Measurements from ENCODE around the gene LARGE1.

The LARGE1 gene

GRCh38 chr22:33723915-33724314 lies 196.4 kb downstream of the LARGE1 start:
- Histone ChIP-seq H3K27me3 (ENCODE audit: control insufficient read depth in 1 of 2, insufficient read depth in 2 of 2, low read length in 2 of 2) (no peaks in the 10 kb centered on the region), H3K4me1 (ENCODE audit: control insufficient read depth in 1 of 2, insufficient read depth in 2 of 2, low read length in 2 of 2) (no peaks in the 10 kb centered on the region), H3K27ac (ENCODE audit: low read depth, low read length) (no peak overlapping the region), H3K4me3 (ENCODE audit: low read depth in 1 of 2, low read length in 2 of 2) (no peak overlapping the region), H3K36me3 (ENCODE audit: control insufficient read depth in 1 of 2, insufficient read depth in 2 of 2, low read length in 2 of 2) (no peaks in the 10 kb centered on the region), H3K9ac (ENCODE audit: low read depth in 1 of 2, low read length in 2 of 2) (no peak overlapping the region), H3K9me3 (ENCODE audit: control insufficient read depth in 1 of 2, low read length in 2 of 2) (no peaks in the 10 kb centered on the region)

- Histone ChIP-seq H3K4me1 (ENCODE audit: control insufficient read depth in 1 of 2, insufficient read depth in 2 of 2, low read length in 2 of 2) (no peaks in the 10 kb centered on the region), H3K9me3 (ENCODE audit: control insufficient read depth in 1 of 2, low read length in 2 of 2) (no peaks in the 10 kb centered on the region), H3K4me3 (ENCODE audit: low read depth in 1 of 2, low read length in 2 of 2) (no peak overlapping the region), H3K9ac (ENCODE audit: low read depth in 1 of 2, low read length in 2 of 2) (no peak overlapping the region), H3K36me3 (ENCODE audit: control insufficient read depth in 1 of 2, insufficient read depth in 2 of 2, low read length in 2 of 2) (no peaks in the 10 kb centered on the region), H3K27me3 (ENCODE audit: control insufficient read depth in 1 of 2, insufficient read depth in 2 of 2, low read length in 2 of 2) (no peaks in the 10 kb centered on the region), H3K27ac (ENCODE audit: low read depth, low read length) (no peak overlapping the region)
These were observed 197.5 kb downstream of the LARGE1 start for GRCh38 chr22:33722816-33723215.

GRCh38 chr22:33720166-33720878 lies 200.0 kb downstream of the LARGE1 start:
- Histone ChIP-seq H3K27ac (ENCODE audit: low read depth, low read length) (no peak overlapping the region), H3K4me3 (ENCODE audit: low read depth in 1 of 2, low read length in 2 of 2) (no peak overlapping the region), H3K4me1 (ENCODE audit: control insufficient read depth in 1 of 2, insufficient read depth in 2 of 2, low read length in 2 of 2) (no peaks in the 10 kb centered on the region), H3K9me3 (ENCODE audit: control insufficient read depth in 1 of 2, low read length in 2 of 2) (no peaks in the 10 kb centered on the region), H3K36me3 (ENCODE audit: control insufficient read depth in 1 of 2, insufficient read depth in 2 of 2, low read length in 2 of 2) (no peaks in the 10 kb centered on the region), H3K27me3 (ENCODE audit: control insufficient read depth in 1 of 2, insufficient read depth in 2 of 2, low read length in 2 of 2) (no peaks in the 10 kb centered on the region), H3K9ac (ENCODE audit: low read depth in 1 of 2, low read length in 2 of 2) (no peak overlapping the region)

GRCh38 chr22:33717694-33718396 lies 202.4 kb downstream of the LARGE1 start:
- Histone ChIP-seq H3K27ac (ENCODE audit: low read depth, low read length) (no peak overlapping the region), H3K9ac (ENCODE audit: low read depth in 1 of 2, low read length in 2 of 2) (no peak overlapping the region), H3K4me3 (ENCODE audit: low read depth in 1 of 2, low read length in 2 of 2) (no peak overlapping the region), H3K36me3 (ENCODE audit: control insufficient read depth in 1 of 2, insufficient read depth in 2 of 2, low read length in 2 of 2) (peaks cover 0 to 4% of the 10 kb centered on the region in 2 donors), H3K9me3 (ENCODE audit: control insufficient read depth in 1 of 2, low read length in 2 of 2) (peaks cover 9 to 11% of the 10 kb centered on the region in 2 donors), H3K4me1 (ENCODE audit: control insufficient read depth in 1 of 2, insufficient read depth in 2 of 2, low read length in 2 of 2) (no peaks in the 10 kb centered on the region), H3K27me3 (ENCODE audit: control insufficient read depth in 1 of 2, insufficient read depth in 2 of 2, low read length in 2 of 2) (no peaks in the 10 kb centered on the region)

GRCh38 chr22:33715237-33715985 lies 204.9 kb downstream of the LARGE1 start:
- Histone ChIP-seq H3K27ac (ENCODE audit: low read depth, low read length) (no peak overlapping the region), H3K9ac (ENCODE audit: low read depth in 1 of 2, low read length in 2 of 2) (no peak overlapping the region), H3K27me3 (ENCODE audit: control insufficient read depth in 1 of 2, insufficient read depth in 2 of 2, low read length in 2 of 2) (no peaks in the 10 kb centered on the region), H3K4me1 (ENCODE audit: control insufficient read depth in 1 of 2, insufficient read depth in 2 of 2, low read length in 2 of 2) (no peaks in the 10 kb centered on the region), H3K36me3 (ENCODE audit: control insufficient read depth in 1 of 2, insufficient read depth in 2 of 2, low read length in 2 of 2) (peaks cover 0 to 4% of the 10 kb centered on the region in 2 donors), H3K9me3 (ENCODE audit: control insufficient read depth in 1 of 2, low read length in 2 of 2) (peaks cover 9 to 11% of the 10 kb centered on the region in 2 donors), H3K4me3 (ENCODE audit: low read depth in 1 of 2, low read length in 2 of 2) (no peak overlapping the region)

GRCh38 chr22:33710326-33710725 lies 209.9 kb downstream of the LARGE1 start:
- H3K27ac ChIP-seq (ENCODE audit: low read depth, low read length): no peak overlapping the region
- no peaks in the 10 kb centered on the region for H3K4me1 ChIP-seq (ENCODE audit: control insufficient read depth in 1 of 2, insufficient read depth in 2 of 2, low read length in 2 of 2)
- no peak overlapping the region for H3K9ac ChIP-seq (ENCODE audit: low read depth in 1 of 2, low read length in 2 of 2)
- no peak overlapping the region for H3K4me3 ChIP-seq (ENCODE audit: low read depth in 1 of 2, low read length in 2 of 2)
- H3K27me3 ChIP-seq (ENCODE audit: control insufficient read depth in 1 of 2, insufficient read depth in 2 of 2, low read length in 2 of 2): no peaks in the 10 kb centered on the region
- H3K36me3 ChIP-seq (ENCODE audit: control insufficient read depth in 1 of 2, insufficient read depth in 2 of 2, low read length in 2 of 2): peaks cover 0 to 4% of the 10 kb centered on the region in 2 donors
- H3K9me3 ChIP-seq (ENCODE audit: control insufficient read depth in 1 of 2, low read length in 2 of 2): peaks cover 9 to 11% of the 10 kb centered on the region in 2 donors

- Histone ChIP-seq H3K9ac (ENCODE audit: low read depth in 1 of 2, low read length in 2 of 2) (no peak overlapping the region), H3K27ac (ENCODE audit: low read depth, low read length) (no peak overlapping the region), H3K4me1 (ENCODE audit: control insufficient read depth in 1 of 2, insufficient read depth in 2 of 2, low read length in 2 of 2) (no peaks in the 10 kb centered on the region), H3K9me3 (ENCODE audit: control insufficient read depth in 1 of 2, low read length in 2 of 2) (peaks cover 0 to 8% of the 10 kb centered on the region in 2 donors), H3K36me3 (ENCODE audit: control insufficient read depth in 1 of 2, insufficient read depth in 2 of 2, low read length in 2 of 2) (no peaks in the 10 kb centered on the region), H3K27me3 (ENCODE audit: control insufficient read depth in 1 of 2, insufficient read depth in 2 of 2, low read length in 2 of 2) (no peaks in the 10 kb centered on the region), H3K4me3 (ENCODE audit: low read depth in 1 of 2, low read length in 2 of 2) (no peak overlapping the region)
These were observed 212.7 kb downstream of the LARGE1 start for GRCh38 chr22:33707581-33707980.

- Histone ChIP-seq H3K27ac (ENCODE audit: low read depth, low read length) (no peak overlapping the region), H3K4me3 (ENCODE audit: low read depth in 1 of 2, low read length in 2 of 2) (no peak overlapping the region), H3K27me3 (ENCODE audit: control insufficient read depth in 1 of 2, insufficient read depth in 2 of 2, low read length in 2 of 2) (no peaks in the 10 kb centered on the region), H3K4me1 (ENCODE audit: control insufficient read depth in 1 of 2, insufficient read depth in 2 of 2, low read length in 2 of 2) (no peaks in the 10 kb centered on the region), H3K36me3 (ENCODE audit: control insufficient read depth in 1 of 2, insufficient read depth in 2 of 2, low read length in 2 of 2) (no peaks in the 10 kb centered on the region), H3K9ac (ENCODE audit: low read depth in 1 of 2, low read length in 2 of 2) (no peak overlapping the region), H3K9me3 (ENCODE audit: control insufficient read depth in 1 of 2, low read length in 2 of 2) (peaks cover 0 to 8% of the 10 kb centered on the region in 2 donors)
These were observed 214.2 kb downstream of the LARGE1 start for GRCh38 chr22:33706100-33706499.

- Histone ChIP-seq H3K9me3 (ENCODE audit: control insufficient read depth in 1 of 2, low read length in 2 of 2) (peaks cover 0 to 8% of the 10 kb centered on the region in 2 donors), H3K27ac (ENCODE audit: low read depth, low read length) (no peak overlapping the region), H3K36me3 (ENCODE audit: control insufficient read depth in 1 of 2, insufficient read depth in 2 of 2, low read length in 2 of 2) (peaks cover 0 to 4% of the 10 kb centered on the region in 2 donors), H3K9ac (ENCODE audit: low read depth in 1 of 2, low read length in 2 of 2) (no peak overlapping the region), H3K4me1 (ENCODE audit: control insufficient read depth in 1 of 2, insufficient read depth in 2 of 2, low read length in 2 of 2) (no peaks in the 10 kb centered on the region), H3K4me3 (ENCODE audit: low read depth in 1 of 2, low read length in 2 of 2) (no peak overlapping the region), H3K27me3 (ENCODE audit: control insufficient read depth in 1 of 2, insufficient read depth in 2 of 2, low read length in 2 of 2) (no peaks in the 10 kb centered on the region)
These were observed 221.1 kb downstream of the LARGE1 start for GRCh38 chr22:33699176-33699575.

GRCh38 chr22:33697640-33698039 lies 222.6 kb downstream of the LARGE1 start:
- no peaks in the 10 kb centered on the region for H3K9me3 ChIP-seq (ENCODE audit: control insufficient read depth in 1 of 2, low read length in 2 of 2)
- no peak overlapping the region for H3K9ac ChIP-seq (ENCODE audit: low read depth in 1 of 2, low read length in 2 of 2)

More at GRCh38 chr22:33697640-33698039, 222.6 kb downstream of the LARGE1 start:
- Histone ChIP-seq H3K36me3 (ENCODE audit: control insufficient read depth in 1 of 2, insufficient read depth in 2 of 2, low read length in 2 of 2) (peaks cover 0 to 4% of the 10 kb centered on the region in 2 donors), H3K27me3 (ENCODE audit: control insufficient read depth in 1 of 2, insufficient read depth in 2 of 2, low read length in 2 of 2) (no peaks in the 10 kb centered on the region), H3K4me3 (ENCODE audit: low read depth in 1 of 2, low read length in 2 of 2) (no peak overlapping the region), H3K27ac (ENCODE audit: low read depth, low read length) (no peak overlapping the region), H3K4me1 (ENCODE audit: control insufficient read depth in 1 of 2, insufficient read depth in 2 of 2, low read length in 2 of 2) (no peaks in the 10 kb centered on the region)

Measured in duodenal mucosa (tissue), 2 donors.